Stimulated activated naive CD4-positive, alpha-beta T cell (primary cell): Measurements from ENCODE around the gene MAP3K14.

Source experiments
- DNase-seq, 6 experiments: peaks; one replicate each; lab custom pipeline; 2025; lab: John Stamatoyannopoulos, UW

Gene MAP3K14

GRCh38 chr17:45300060-45300751, 16.6 kb downstream of the MAP3K14 start:
- no peak for DNase-seq

DNA sequence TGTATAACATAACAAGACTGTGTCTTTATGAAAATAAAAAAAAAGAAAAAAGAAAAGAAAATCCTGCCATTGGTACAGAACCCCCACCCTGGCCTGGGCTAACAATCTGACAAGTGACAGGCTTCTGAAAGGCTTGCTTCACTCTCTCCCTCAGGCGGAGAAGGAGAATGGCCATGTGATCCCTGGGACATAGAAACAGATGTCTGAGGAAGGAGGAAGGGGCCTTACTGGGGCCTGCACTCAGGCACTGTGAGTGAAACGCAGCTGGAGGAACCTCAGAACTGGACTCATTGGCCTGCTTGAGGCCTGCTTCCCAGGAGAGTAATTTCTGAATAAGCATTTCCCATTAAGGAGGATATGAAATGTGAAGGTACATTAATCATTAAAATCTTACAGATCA, 17.5 kb downstream of the MAP3K14 start:
- no peak for DNase-seq

DNA sequence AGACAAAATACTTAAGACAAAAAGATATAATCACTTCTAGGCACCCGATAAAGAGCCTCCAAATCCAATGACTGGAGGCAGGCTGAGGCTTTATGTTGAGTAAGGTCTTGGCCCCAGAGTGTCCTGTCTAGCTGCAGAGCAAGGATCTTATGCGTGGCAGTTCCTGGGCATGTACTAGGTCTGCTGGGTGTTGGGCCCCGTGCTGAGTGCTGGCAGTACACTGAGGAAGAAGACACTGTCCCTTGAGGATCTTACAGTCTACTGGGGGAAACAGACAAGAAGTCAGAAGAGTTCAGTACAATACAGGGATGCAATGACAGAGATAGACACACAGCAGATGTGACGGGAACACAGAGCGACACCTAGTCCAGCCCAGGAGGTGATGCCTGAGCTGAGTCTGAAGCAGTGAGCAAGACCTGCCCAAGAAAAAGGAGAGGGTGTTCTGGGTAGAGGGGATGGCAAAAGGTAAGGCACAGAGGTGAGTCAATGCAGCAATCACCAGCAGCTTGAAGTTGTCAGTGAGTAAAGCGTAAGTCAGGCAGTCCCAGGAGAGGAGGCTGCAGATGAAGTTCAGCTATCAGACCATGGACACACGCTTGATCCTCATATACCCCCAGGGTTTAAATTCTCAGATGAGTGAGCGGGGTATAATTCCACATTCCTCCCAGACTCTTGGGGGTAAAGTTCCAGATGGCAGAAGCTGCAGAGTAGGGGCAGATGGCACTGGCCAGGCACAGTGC, 18.1 kb downstream of the MAP3K14 start:
- no peak for DNase-seq

DNA sequence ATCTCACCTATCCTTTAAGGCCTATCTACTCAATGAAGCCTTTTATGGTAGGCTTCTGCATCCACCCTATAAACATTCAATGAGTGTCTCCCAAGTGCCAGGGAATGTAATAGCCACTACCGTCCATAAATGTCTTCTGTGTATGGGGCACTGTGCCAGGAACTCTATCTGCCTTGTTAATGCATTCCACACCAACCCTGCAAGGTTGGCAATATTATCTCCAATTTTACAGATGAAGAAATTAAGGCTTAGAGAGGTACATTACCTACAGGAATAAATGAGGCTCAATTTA, 20.0 kb downstream of the MAP3K14 start:
- DNase-seq = no peak

- DNase-seq = no peak
Observed at GRCh38 chr17:45296003-45296832, 20.6 kb downstream of the MAP3K14 start.

DNA sequence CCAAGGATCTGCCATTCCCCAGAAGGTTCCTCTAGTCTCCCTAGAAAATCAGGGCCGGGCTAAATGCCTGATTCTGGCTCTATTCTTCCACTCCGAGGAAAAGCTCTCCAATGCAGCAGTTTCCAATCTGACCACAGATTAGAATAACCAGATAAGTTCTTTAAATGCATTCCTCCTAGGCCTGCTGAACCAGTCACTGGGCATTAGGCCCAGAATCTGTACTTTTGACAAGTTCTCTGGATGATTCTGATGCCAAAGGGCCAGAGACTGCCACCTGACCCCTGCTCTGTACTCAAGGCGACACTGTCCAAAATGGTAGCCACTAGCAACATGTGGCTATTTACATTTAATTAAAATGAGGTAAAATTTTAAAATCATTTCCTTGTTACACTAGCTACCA, 22.3 kb downstream of the MAP3K14 start:
- no peak for DNase-seq

DNA sequence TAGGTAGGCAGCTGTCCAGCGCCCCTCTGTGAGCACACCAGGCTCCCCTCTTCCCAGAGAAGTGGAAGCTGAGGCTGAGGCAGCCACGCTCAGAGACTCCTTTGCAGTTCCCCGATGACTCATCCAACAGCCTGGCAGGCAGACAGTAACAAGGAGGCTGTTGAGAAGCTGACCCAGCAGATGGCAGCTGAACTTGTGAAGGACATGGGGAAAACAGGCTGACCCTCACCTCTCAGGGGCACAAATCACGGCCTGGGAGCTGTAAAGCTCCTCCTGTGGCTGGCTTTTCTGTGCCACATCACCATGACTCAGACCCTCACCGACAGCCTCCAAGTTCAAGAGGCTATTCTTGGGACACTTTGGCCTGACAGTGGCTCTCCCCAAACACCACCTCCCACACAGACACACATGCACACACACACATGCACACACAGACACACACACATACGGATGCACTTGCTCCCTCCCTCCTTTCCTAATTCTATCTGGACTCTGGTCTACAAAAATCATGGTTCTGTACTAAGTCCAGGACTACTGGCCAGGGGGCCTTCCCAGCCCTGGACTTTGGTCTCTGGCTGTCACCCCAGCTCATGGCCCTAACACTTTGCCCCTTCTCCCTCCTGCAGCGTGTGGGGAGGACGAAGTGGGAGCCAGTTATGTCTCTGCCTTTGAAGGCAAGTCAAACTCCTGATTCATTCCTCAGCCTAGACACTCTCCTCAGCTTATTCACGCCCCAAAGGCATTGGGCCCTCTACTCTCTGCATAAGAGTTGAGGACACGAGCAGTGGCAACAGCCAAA, 23.2 kb downstream of the MAP3K14 start:
- no peak for DNase-seq

- no peak for DNase-seq
Observed at GRCh38 chr17:45292696-45293412, 24.0 kb downstream of the MAP3K14 start.

GRCh38 chr17:45291171-45291805, 25.5 kb downstream of the MAP3K14 start:
- no peak for DNase-seq

DNA sequence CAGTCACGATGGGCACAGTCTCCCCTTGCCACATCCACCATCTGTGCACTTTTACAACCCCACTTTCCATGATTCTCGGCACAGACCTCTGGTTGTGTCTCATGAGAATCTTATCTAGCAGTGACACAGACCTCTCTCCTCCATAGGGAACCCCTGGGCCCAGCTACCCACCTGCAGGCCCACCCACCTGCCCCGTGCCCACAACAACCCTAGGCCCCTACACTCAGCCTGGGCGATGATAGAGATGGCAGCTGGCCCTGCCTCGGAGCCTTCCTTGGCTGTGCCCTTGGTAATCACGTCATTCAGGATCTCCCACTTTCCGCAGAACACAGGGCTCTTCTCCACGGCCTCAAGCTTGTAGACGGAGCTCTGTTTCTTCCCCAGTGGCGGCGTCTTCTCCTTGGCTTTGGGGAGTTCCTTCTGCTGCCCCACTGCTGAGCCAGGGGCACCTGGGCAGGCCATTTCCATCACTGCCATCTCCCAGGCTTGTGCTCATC, 26.5 kb downstream of the MAP3K14 start:
- DNase-seq = no peak

GRCh38 chr17:45289301-45290268, 27.2 kb downstream of the MAP3K14 start:
- DNase-seq = no peak

DNA sequence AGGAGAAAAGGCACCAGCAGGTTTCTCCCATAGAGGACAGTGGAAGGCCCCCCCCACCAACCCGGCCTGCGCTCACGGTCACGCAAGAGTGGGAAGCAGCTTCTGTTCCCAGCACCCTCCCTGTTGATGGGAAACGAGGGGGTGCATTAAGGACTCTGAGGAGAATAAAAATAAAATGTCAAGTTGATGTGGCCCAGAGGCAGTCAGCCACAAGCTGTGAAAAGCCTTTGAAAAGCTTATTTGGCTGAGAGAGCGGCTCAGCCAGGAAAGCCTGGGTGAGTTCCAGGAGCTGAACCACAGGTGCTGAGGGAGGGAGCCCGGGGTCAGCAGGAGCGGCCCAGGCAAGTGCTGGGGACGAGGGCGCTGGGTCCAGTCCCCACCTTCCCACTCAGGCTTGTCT, 28.0 kb downstream of the MAP3K14 start:
- DNase-seq = no peak

GRCh38 chr17:45287526-45288500, 29.0 kb downstream of the MAP3K14 start:
- no peak for DNase-seq

DNA sequence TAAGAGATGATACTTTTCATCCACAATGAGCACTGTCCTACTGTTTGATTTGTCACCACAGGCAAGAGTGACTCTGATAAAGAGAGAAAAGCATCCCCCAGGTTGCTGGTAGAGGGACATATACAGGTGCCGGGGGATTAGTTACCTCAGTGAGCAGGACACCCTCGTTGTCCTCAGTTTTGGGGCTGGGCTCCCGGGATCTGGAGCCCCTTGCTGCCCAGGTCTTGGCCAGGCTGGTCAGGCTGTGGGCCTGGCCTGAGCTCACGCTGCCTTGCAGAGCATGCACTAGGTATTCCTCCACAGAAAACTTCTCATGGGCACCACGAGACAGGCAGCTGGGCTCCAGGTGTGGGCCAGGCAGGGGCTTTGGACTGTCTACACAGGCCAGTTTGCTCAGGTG, 30.5 kb downstream of the MAP3K14 start:
- no peak for DNase-seq

DNA sequence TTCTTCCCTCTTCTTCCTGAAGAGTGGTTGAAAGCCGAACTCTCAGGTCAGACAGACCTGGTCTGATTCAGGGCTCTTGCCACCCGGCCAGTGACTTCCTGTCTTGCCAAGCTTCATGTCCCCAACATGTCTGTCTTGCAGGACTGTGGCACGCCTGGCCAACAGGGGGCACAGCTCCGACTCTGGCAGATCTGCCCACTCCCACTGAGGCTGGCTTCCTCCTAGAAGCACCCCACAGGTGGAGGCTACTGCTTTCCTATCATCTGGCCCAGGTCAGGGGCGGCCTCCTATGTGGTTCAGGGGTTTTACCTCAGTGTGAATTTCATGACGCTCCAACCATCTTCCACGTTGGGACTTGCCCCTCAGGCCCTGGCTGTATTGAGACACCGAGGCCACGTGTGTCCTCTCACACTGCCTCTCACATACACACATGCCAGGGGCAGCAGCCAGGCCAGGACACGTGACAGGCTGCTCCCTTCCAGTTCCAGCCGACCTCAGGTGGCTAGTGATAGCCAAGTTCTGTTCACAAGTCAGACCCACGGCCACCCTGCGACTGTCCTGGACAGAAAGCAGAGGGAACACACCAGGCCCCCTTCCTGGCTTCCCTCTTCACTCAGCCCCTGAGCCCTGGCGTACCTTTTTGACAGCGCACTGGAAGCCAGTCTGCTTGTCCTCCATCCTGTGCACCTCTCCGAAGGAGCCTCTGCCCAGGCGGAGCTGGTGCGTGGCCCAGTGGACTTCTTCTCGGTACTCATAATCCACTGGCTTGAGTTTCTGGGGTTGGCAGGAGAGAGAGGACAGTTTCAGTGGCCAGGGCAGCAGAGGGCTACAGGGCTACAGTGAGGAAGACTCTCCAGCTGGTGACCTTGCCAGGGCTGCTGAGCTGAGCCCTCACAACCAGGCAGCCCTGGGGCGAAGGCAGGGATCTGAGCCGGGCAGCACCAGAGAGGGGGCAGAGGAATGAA, 32.4 kb downstream of the MAP3K14 start:
- peak in 5 of 6 experiments; percentile 8 to 28 (median 11) for DNase-seq

DNA sequence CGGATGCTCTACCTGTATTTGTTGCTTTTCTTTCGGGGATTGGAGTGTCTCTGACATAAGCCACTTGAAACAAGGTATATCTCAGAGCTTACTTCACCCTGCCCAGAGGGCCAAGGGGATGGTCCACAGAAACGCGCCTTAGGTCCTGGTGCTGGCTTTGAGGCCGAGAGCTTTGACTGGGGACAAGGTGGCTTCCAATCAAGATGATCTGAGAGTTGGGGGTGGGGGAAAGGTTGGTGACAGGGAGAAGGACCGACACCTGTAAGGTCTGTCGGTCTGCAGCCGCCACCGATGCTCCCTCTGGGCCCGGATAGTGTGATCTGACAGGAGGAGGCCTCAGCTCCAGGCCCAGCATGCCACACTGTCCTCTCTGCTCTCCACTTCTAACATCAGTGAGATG, 33.1 kb downstream of the MAP3K14 start:
- no peak for DNase-seq
